ENCODE measurements around the gene MAP4K2. TPM values are rescaled to one million over a fixed set of nuclear protein-coding genes. Genes with fewer than 3 reads are reported as not detected.

Gene MAP4K2
- total and polyA plus RNA-seq, 2 of the 8 experiments (the other 6 are each of a cell fraction or from before 2014, with no cell fraction given), result 20.1 to 20.7 TPM

DNA sequence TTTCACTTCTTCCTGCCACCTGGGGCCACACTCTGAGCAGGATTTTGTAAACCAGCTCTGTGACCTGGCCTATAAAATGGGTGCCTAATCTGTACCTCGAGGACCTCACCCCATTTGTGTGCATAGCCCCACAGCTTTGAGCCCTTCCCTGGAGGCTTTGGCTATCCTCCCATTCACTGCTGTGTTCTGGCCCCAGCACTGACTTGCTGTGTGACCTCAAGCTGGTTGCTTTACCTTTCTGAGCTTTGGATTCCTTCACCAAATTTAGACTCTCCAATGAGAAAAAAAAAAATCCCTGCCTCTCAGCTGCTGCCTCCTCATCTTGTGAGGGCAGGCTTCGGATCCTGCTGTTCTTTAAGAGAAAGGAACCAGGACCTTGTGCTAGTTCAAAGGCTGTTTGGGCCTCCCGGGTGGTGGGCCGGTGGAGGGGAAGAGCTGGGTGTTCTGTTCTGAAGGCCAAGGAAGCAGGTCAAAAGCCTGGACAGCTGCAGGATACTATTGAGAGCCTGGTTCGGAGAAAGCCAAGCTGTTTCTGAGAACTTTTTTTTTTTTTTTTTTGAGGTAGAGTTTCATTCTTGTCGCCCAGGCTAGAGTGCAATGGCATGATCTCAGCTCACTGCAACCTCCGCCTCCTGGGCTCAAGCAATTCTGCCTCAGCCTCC, 42.1 kb downstream of the MAP4K2 start:
- TF ChIP-seq HDAC2 (IDR thresholded peaks at IDR 0.05; ENCODE audit: borderline replicate concordance in 1 of 2, low read depth in 2 of 2, low read length in 2 of 2) (0 out of 4 replicates have a peak, but pooled peaks of 1 of the 2 experiments have one; percentile 71), KDM1A (IDR thresholded peaks at IDR 0.05; ENCODE audit: borderline replicate concordance, low read length) (peak; percentile 97), JUND (IDR thresholded peaks at IDR 0.05; ENCODE audit: low read length) (no peak)
- Histone ChIP-seq H3K36me3 (ENCODE audit: control insufficient read depth in 2 of 4, insufficient read depth in 4 of 4, low read length in 3 of 4) (peaks cover 6 to 24% (median 16%) of the 10 kb centered on the region in 4 experiments), H3K14ac (ENCODE audit: insufficient read length) (no peak overlapping the region), H3K9me3 (ENCODE audit: insufficient read depth in 2 of 2, low read depth in 1 of 2, low read length in 1 of 2) (no peaks in the 10 kb centered on the region), H3K79me1 (ENCODE audit: low read depth, low read length) (no peaks in the 10 kb centered on the region), H3K4me1 (replicated peaks in 1 of 4; ENCODE audit: control insufficient read depth in 3 of 4, insufficient read depth in 4 of 4, low read length in 3 of 4) (peaks cover 26 to 64% (median 53%) of the 10 kb centered on the region in 4 experiments), H4K91ac (replicated peaks; ENCODE audit: insufficient read length, low read length) (no peak overlapping the region), H2BK20ac (ENCODE audit: low read length) (no peak overlapping the region), H3K18ac (ENCODE audit: extremely low read depth, low read length) (no peak overlapping the region), H2AK5ac (ENCODE audit: low read depth, low read length) (no peak overlapping the region), H3K79me2 (ENCODE audit: control insufficient read depth in 1 of 2, insufficient read depth in 2 of 2, low read length in 2 of 2) (peaks cover 0 to 6% of the 10 kb centered on the region in 2 experiments; a peak in 1 of 4 replicates), H2BK15ac (ENCODE audit: low read length) (no peak overlapping the region; the same call in 1 of the 2 replicates), H4K5ac (ENCODE audit: insufficient read length, low read depth, low read length) (no peak overlapping the region), H4K20me1 (replicated peaks in 1 of 2; ENCODE audit: control insufficient read depth in 1 of 2, insufficient read depth in 2 of 2, low read length in 2 of 2) (peaks cover 0 to 6% of the 10 kb centered on the region in 2 experiments), H2BK5ac (ENCODE audit: low read depth, low read length) (no peak overlapping the region), H3K4ac (replicated peaks; ENCODE audit: insufficient read length, low read depth, low read length) (peak overlapping the region; percentile 1), H3K23ac (ENCODE audit: insufficient read length) (no peak overlapping the region), H2BK120ac (replicated peaks; ENCODE audit: low read depth, low read length) (no peak overlapping the region), H3K27me3 (replicated peaks in 1 of 4; ENCODE audit: control insufficient read depth in 3 of 4, extremely low read depth in 1 of 4, insufficient read depth in 3 of 4, low read length in 3 of 4) (no peaks in the 10 kb centered on the region), H3K27ac (ENCODE audit: low read depth, low read length) (peak overlapping the region; percentile 23; the same call in 1 of the 2 replicates), H3K4me2 (ENCODE audit: insufficient read depth in 1 of 2, low read depth in 2 of 2, low read length in 2 of 2) (peak overlapping the region; percentile 32 to 57; a peak in 2 of 4 replicates), H2BK12ac (ENCODE audit: low read depth, low read length) (no peak overlapping the region), H3K4me3 (ENCODE audit: extremely low read depth in 1 of 4, insufficient read depth in 2 of 4, low read depth in 3 of 4, low read length in 4 of 4) (no peak overlapping the region; a peak in 1 of 8 replicates), H2AFZ (ENCODE audit: low read length) (no peak overlapping the region), H3K23me2 (ENCODE audit: low read depth, low read length) (no peaks in the 10 kb centered on the region), H3K9ac (replicated peaks in 1 of 4; ENCODE audit: extremely low read depth in 1 of 4, low read depth in 3 of 4, low read length in 3 of 4) (no peak overlapping the region), H4K8ac (ENCODE audit: extremely low read depth, insufficient read depth, low read length) (no peak overlapping the region), H3K56ac (replicated peaks; ENCODE audit: insufficient read length, low read depth, low read length) (no peak overlapping the region)
- POLR2A ChIA-PET (ENCODE audit: partially characterized antibody), result interaction anchor here (0.6 to 42.9 kb wide), 8 partner anchors 5 to 726 kb away, joined by 3 to 1087 read pairs (median 4); partner anchors contain the start of genes PYGM, RASGRP2 and SF1
- CTCF ChIA-PET (ENCODE audit: partially characterized antibody), result interaction anchor here (0.6 to 23.6 kb wide), 9 partner anchors 15 to 518 kb away, joined by 3 to 376 read pairs (median 4); partner anchors contain the start of genes RASGRP2 and SF1
- WGBS, 2 experiments (ENCODE audit: extremely low coverage in 1 of 2, insufficient coverage in 1 of 2, insufficient read length in 1 of 2, insufficient replicate concordance in 2 of 2, low coverage in 1 of 2, low lambda C conversion rate in 2 of 2, missing lambda C conversion rate in 1 of 2), result 79% methylated on average over 6 of the region's 7 CpGs; no CpG with 5 or more reads in 1 of the 2 experiments
- FAIRE-seq, result no peak
- DNase-seq (ENCODE audit: low read depth in 1 of 2, low spot score in 2 of 2), result no peak

All from H1 (cell line).